Fibroblast of the aortic adventitia (primary cell): ENCODE data around the gene IMPA2. TPM values are rescaled to one million over a fixed set of nuclear protein-coding genes. Genes with fewer than 3 reads are reported as not detected.

Experiments used
- DNase-seq: peaks from one replicate; pipeline ENCODE4 v3.0.0-alpha.2; 2010; ENCODE audit warnings: low read depth
- H3K4me3 ChIP-seq: 2 replicates; pipeline ENCODE4 v1.5.1; 2011; ENCODE audit warnings: low read depth, mild to moderate bottlenecking, control low read depth, low read length, moderate library complexity
- total RNA-seq: library from RNA; depleted of rRNA; stranded (reverse); fragments of >200 nt; gene quantifications from 2 replicates; pipeline ENCODE4 v1.2.3, GENCODE V29; 2012; ENCODE audit warnings: low replicate concordance
- TF ChIP-seq, protein P1 (sequence below): IDR thresholded peaks from 2 replicates; pipeline ENCODE4 v1.5.1; 2011; ENCODE audit warnings: mild to moderate bottlenecking, low read length, control low read depth, inconsistent platforms; ENCODE audit not compliant: insufficient read depth

The IMPA2 gene
- total RNA-seq, 1 donor, result 14.1 TPM

DNA sequence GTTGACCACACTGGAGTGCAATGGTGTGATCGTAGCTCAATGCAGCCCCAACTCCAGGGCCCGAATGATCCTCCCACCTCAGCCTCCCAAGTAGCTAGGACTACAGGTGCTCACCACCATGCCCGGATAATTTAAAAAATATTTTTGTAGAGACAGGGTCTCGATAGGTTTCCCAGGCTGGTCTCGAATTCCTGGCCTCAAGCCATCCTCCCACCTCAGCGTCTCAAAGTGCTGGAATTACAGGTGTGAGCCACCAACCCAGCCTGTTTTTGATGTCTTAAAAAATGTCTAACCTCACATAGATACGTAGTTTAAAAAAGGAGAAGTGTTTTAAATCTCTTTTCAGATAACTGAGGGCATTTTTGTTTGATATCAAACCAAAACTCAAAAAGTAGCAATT, 37.6 kb downstream of the IMPA2 start:
- TF ChIP-seq, protein P1, sequence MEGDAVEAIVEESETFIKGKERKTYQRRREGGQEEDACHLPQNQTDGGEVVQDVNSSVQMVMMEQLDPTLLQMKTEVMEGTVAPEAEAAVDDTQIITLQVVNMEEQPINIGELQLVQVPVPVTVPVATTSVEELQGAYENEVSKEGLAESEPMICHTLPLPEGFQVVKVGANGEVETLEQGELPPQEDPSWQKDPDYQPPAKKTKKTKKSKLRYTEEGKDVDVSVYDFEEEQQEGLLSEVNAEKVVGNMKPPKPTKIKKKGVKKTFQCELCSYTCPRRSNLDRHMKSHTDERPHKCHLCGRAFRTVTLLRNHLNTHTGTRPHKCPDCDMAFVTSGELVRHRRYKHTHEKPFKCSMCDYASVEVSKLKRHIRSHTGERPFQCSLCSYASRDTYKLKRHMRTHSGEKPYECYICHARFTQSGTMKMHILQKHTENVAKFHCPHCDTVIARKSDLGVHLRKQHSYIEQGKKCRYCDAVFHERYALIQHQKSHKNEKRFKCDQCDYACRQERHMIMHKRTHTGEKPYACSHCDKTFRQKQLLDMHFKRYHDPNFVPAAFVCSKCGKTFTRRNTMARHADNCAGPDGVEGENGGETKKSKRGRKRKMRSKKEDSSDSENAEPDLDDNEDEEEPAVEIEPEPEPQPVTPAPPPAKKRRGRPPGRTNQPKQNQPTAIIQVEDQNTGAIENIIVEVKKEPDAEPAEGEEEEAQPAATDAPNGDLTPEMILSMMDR, result no peak
- DNase-seq, result no peak
- H3K4me3 ChIP-seq, result no peak overlapping the region

DNA sequence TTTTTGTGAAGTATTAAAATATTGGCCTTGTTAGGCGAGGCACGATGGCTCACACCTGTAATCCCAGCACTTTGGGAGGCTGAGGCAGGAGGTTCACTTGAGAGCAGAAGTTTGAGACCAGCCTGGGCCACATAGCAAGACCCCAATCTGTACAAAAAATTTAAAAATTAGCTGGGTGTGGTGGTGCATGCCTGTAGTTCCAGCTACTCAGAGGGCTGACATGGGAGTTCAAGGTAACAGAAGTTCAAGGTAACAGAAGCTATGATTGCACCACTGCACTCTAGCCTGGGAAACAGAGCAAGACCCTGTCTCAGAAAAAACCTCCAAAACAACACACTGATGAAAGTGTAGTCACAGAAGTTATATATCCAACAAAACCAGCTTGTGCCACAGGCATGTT, 39.8 kb downstream of the IMPA2 start:
- DNase-seq, result no peak
- TF ChIP-seq, protein P1, result no peak
- no peak overlapping the region for H3K4me3 ChIP-seq

DNA sequence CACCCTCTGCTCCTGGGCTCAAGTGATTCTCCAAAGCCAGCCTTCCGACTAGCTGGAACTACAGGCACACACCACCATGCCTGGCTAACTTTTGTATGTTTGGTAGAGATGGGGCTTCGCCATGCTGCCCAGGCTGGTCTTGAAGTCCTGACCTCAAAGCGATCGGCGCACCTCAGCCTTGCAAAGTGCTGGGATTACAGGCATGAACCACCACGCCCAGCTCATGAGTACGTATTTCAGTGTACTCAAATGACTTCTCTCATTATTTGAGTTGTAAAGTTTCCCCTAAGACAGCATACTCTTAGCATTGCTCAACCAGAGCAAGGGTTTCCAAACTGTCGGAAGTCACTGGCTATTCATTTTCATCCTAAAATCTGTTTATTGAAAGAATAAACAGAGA, 40.3 kb downstream of the IMPA2 start:
- no peak for DNase-seq
- TF ChIP-seq, protein P1, result no peak
- no peak overlapping the region for H3K4me3 ChIP-seq

DNA sequence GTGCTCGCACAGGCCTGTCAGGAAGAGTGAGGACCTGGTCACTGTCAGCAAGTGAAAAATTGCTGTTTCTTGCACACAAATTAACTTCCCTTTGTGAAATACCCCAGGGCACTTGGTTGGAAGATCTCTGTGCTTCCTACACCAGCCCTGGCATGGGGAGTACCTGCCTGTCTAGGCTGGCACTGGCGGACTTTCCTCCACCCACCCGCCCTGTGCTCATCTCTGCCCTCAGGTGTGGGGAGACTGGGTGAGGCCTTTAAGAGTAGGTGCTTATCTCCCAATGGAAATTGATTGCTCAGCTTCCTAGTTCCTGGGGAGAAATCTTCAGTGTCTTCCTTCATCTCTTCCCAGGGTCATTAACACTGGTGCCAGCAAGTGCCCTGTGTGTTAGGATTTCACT, 42.1 kb downstream of the IMPA2 start:
- TF ChIP-seq, protein P1, result no peak
- no peak for DNase-seq
- no peak overlapping the region for H3K4me3 ChIP-seq

DNA sequence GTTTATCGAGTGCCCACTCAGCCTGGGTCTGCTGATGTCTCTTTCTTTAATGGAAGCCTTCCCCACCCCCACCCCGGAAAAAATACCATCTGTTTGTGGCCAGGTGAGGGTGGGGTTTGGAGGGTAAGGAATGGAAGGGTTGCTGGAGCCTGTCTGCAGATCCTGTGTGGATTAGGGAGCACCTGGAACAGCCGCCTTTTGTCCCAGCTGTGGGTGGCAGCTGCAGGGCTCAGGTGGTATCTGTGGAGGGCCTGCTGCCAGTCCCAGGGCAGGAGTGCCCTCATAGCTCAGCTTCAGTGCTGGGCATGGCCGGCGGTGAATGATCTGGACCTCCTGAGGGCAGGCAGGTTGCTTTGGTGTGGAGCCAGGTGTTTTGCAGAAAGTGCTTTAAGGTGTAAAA, 45.3 kb downstream of the IMPA2 start:
- H3K4me3 ChIP-seq, result no peak overlapping the region
- no peak for DNase-seq
- TF ChIP-seq, protein P1, result no peak

DNA sequence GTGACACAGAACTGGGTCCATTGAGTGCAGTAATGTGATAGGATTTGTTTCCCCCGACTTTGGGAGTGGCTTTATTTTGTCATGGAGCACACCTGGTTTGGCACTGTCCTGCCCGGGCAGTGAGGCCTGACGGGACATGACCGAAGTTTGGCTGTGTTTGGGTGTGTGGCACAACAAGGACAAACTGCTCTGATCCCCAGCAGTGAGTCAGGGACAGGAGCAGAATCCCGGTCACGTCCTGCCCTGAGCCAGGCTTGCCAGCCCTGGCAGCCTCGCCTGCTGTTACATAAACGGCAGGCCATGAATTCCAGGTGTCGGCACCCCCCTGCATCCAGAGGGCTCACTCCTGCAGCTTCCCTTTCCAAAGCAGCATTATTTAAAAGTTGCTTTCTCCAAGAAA, 45.7 kb downstream of the IMPA2 start:
- DNase-seq, result no peak
- no peak overlapping the region for H3K4me3 ChIP-seq
- TF ChIP-seq, protein P1, result no peak

DNA sequence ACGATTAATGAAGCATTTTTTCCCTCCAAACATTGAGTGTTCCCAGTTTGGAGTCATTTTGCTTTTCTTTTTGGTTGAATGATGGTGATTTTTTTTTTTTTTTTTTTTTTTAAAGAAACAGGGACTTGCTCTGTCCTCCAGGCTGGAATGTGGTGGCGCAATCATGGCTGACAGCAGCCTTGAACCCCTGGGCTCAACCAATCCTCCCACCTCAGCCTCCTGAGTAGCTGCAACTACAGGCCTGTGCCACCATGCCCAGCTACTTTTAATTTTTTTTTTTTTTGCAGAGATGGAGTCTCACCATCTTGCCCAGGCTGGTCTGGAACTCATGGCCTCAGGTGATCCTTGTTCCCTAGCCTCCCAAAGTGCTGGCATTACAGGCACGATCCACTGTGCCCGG, 46.2 kb downstream of the IMPA2 start:
- DNase-seq, result no peak
- no peak overlapping the region for H3K4me3 ChIP-seq
- TF ChIP-seq, protein P1, result no peak
